Ovary (tissue), 9 donors: ENCODE measurements around the gene SNORC. TPM values are rescaled to one million over a fixed set of nuclear protein-coding genes. Genes with fewer than 3 reads are reported as not detected.

Experiments used
- DNase-seq, 5 donors: peaks; one replicate each; pipeline ENCODE4 v3.0.0-alpha.2; 2019 to 2020
- H3K27ac ChIP-seq, 2 donors: fragments of 200-600 bp; one replicate each; pipeline versions ENCODE4 v1.5.1 to v1.8.0; 2019 to 2022
- H3K27me3 ChIP-seq: fragments of 200-600 bp; one replicate; pipeline ENCODE4 v1.8.0; 2022
- H3K36me3 ChIP-seq: fragments of 200-600 bp; sonication (generic); one replicate; pipeline ENCODE4 v1.5.1; 2019
- H3K4me1 ChIP-seq: one replicate; pipeline ENCODE4 v1.8.1; 2013; ENCODE audit warnings: mild to moderate bottlenecking, moderate library complexity; ENCODE audit not compliant: insufficient read depth
- H3K4me3 ChIP-seq: fragments of 200-600 bp; sonication (generic); one replicate; pipeline ENCODE4 v1.5.1; 2017
- H3K9me3 ChIP-seq, 2 donors: fragments of 200-600 bp in 1 of 2; sonication (generic) in 1 of 2; one replicate each; pipeline versions ENCODE4 v1.5.1 to v1.8.1; 2013 to 2019; ENCODE audit warnings: mild to moderate bottlenecking in 1 of 2, moderate library complexity in 1 of 2
- CTCF ChIP-seq, 3 donors: fragments of 450-650 bp in 2 of 3; fragments of 200-600 bp in 1 of 3; IDR thresholded peaks; one replicate each; pipeline versions ENCODE4 v1.5.1 to v1.8.0; 2016 to 2022; ENCODE audit warnings: antibody characterized with exemption in 3 of 3, mild to moderate bottlenecking in 1 of 3
- EP300 ChIP-seq: sonication (generic); formaldehyde crosslinking; IDR thresholded peaks from one replicate; pipeline ENCODE4 v1.6.1; 2017; ENCODE audit warnings: antibody characterized with exemption
- POLR2A ChIP-seq: fragments of 450-650 bp; IDR thresholded peaks from one replicate; pipeline ENCODE4 v1.6.1; 2017; ENCODE audit warnings: antibody characterized with exemption, mild to moderate bottlenecking, moderate library complexity
- WGBS, 3 donors: extraction: QIAGEN DNeasy Blood & Tissue Kit in 1 of 3; methylation state at CpG; one replicate each; pipeline versions ENCODE4 v1.1.5 to v1.1.7; 2013 to 2017; 5-methylcytosine and 5-hydroxymethylcytosine counted together
- intact Hi-C, 4 donors: fragments of 100-400 bp; cut with DNase I; formaldehyde crosslinking; loops; one replicate each; pipeline versions ENCODE4 v1.11.0 to v1.15.1; 2022 to 2023
- polyA plus RNA-seq, 2 donors: library from polyadenylated mRNA; stranded (reverse); fragments of 200-250 nt in 1 of 2; fragments of 350-450 nt in 1 of 2; fragmentation: Illumina TruSeq in 1 of 2; extraction: RNeasy Lipid Tissue Mini Kit (QIAGEN cat#74804) in 1 of 2; gene quantifications; one replicate each; pipeline ENCODE4 v1.2.3, GENCODE V29; 2013 to 2014
- total RNA-seq, 7 donors: library from RNA; depleted of rRNA in 2 of 7; stranded (reverse); fragments of >200 nt in 2 of 7; fragmentation: NEBNext Ultra II Directional in 3 of 7; extraction: Animal tissue kit (Norgen Biotek cat#: 25700) in 3 of 7; gene quantifications; one replicate each; pipeline versions ENCODE4 v1.1.0 to v1.2.4, GENCODE V29; 2016 to 2023
- donor health status: DM: no; HTN: no; CAD: no; lungs with moderate emphysema.
- donor health status: DM: no; HTN: no; CAD: no.
- donor health status: Bipolar disorder and iron deficiency.
- donor health status: DM: yes; HTN: yes; CAD: no.
- donor health status: DM: no; HTN: no; CAD: no.
- donor health status: DM: yes; HTN: yes; CAD: no.

SNORC gene
- total and polyA plus RNA-seq, 9 donors, result 0.10 to 2.9 (median 1.1) TPM

- Histone ChIP-seq H3K9me3 (no peaks in the 10 kb centered on the region), H3K36me3 (no peaks in the 10 kb centered on the region), H3K4me1 (peaks cover 4% of the 10 kb centered on the region), H3K27me3 (no peaks in the 10 kb centered on the region), H3K4me3 (no peak overlapping the region), H3K27ac (no peak overlapping the region)
- TF ChIP-seq CTCF (IDR thresholded peaks at IDR 0.05), result no peak
- TF ChIP-seq POLR2A, result no peak
- no peak for TF ChIP-seq EP300
- 88 to 91% (median 90%) methylated on average over 21 to 22 of the region's 22 CpGs for WGBS, 3 donors
- peak in 1 of 5 donors; percentile 24 for DNase-seq
- intact Hi-C loops, result no loop called here
Measured at GRCh38 chr2:232871835-232872736, 2.0 kb downstream of the SNORC start.

GRCh38 chr2:232872826-232873225 lies 2.8 kb downstream of the SNORC start:
- WGBS, 3 donors, result 90 to 91% (median 91%) methylated on average over 8 to 9 of the region's 9 CpGs
- no peak overlapping the region for H3K27ac ChIP-seq
- peak in 1 of 5 donors; percentile 9 for DNase-seq

GRCh38 chr2:232873292-232873908 lies 3.3 kb downstream of the SNORC start:
- H3K27ac ChIP-seq, result no peak overlapping the region
- H3K4me3 ChIP-seq, result no peak overlapping the region
- 90 to 94% (median 92%) methylated on average over 12 to 14 of the region's 14 CpGs for WGBS, 3 donors
- peak in 1 of 5 donors; percentile 28 for DNase-seq
- no peaks in the 10 kb centered on the region for H3K9me3 ChIP-seq
- H3K27me3 ChIP-seq, result no peaks in the 10 kb centered on the region
- intact Hi-C loops, result no loop called here
- H3K4me1 ChIP-seq, result peaks cover 4% of the 10 kb centered on the region
- no peaks in the 10 kb centered on the region for H3K36me3 ChIP-seq
- no peak for TF ChIP-seq CTCF (IDR thresholded peaks at IDR 0.05)
- TF ChIP-seq POLR2A, result no peak
- TF ChIP-seq EP300, result no peak

More at GRCh38 chr2:232872826-232873225, 2.8 kb downstream of the SNORC start:
- Histone ChIP-seq H3K27me3 (no peaks in the 10 kb centered on the region), H3K4me1 (peaks cover 4% of the 10 kb centered on the region), H3K4me3 (no peak overlapping the region), H3K9me3 (no peaks in the 10 kb centered on the region), H3K36me3 (no peaks in the 10 kb centered on the region)
- TF ChIP-seq EP300 (no peak), CTCF (IDR thresholded peaks at IDR 0.05) (no peak), POLR2A (no peak)
- intact Hi-C loops, result no loop called here

- Histone ChIP-seq H3K27me3 (no peaks in the 10 kb centered on the region), H3K27ac (no peak overlapping the region), H3K36me3 (no peaks in the 10 kb centered on the region), H3K9me3 (no peaks in the 10 kb centered on the region), H3K4me1 (peaks cover 4% of the 10 kb centered on the region), H3K4me3 (no peak overlapping the region)
- WGBS, 3 donors, result 80 to 93% (median 91%) methylated on average over 6 of the region's 6 CpGs
- DNase-seq, result peak in 1 of 5 donors; percentile 2
- TF ChIP-seq CTCF (IDR thresholded peaks at IDR 0.05) (no peak), POLR2A (no peak), EP300 (no peak)
- intact Hi-C loops, result no loop called here
Measured at GRCh38 chr2:232873909-232874641, 4.0 kb downstream of the SNORC start.
